Right lobe of liver (tissue), 4 donors: Measurements from ENCODE around the gene DDIT4L.

Source experiments
- CTCF ChIP-seq, 4 donors: fragments of 200-600 bp in 3 of 4; fragments of 450-650 bp in 1 of 4; IDR thresholded peaks; one replicate each; pipeline versions ENCODE4 v1.5.1 to v1.8.0; 2016 to 2022; ENCODE audit warnings: antibody characterized with exemption in 4 of 4, mild to moderate bottlenecking in 2 of 4
- POLR2A ChIP-seq: fragments of 450-650 bp; IDR thresholded peaks from one replicate; pipeline ENCODE4 v1.6.1; 2017; ENCODE audit warnings: antibody characterized with exemption, mild to moderate bottlenecking
- donor health status: DM: no; HTN: no; CAD: no.
- donor health status: DM: no; HTN: no; CAD: no.
- donor health status: DM: no; HTN: yes; CAD: no.

- TF ChIP-seq CTCF (IDR thresholded peaks at IDR 0.05), result no peak
- TF ChIP-seq POLR2A, result no peak
These were observed 16.6 kb upstream of the DDIT4L start for GRCh38 chr4:100206850-100207249.
